GM12878 (cell line): ENCODE results near the gene NFATC1. TPM values are rescaled to one million over a fixed set of nuclear protein-coding genes. Genes with fewer than 3 reads are reported as not detected.

Experiments used
- ATAC-seq: fragments of 200-7000 bp; cut with Tn5 transposase; 3 replicates; pipeline ENCODE4 v1.9.1; 2020; ENCODE audit warnings: mild to moderate bottlenecking, moderate library complexity
- BruUV-seq: library from RNA; stranded (reverse); fragments of 400-500 nt; replicated peaks from 2 replicates; lab custom pipeline; 2021; lab: Mats Ljungman, UMichigan
- CTCF ChIA-PET: fragments of 300-600 bp; sonication (Branson Sonifier 250); formaldehyde crosslinking; extraction: SDS; loops from one replicate; lab custom pipeline; 2021; ENCODE audit warnings: inconsistent platforms; lab: Yijun Ruan, JAX
- POLR2A ChIA-PET: fragments of 350-600 bp; formaldehyde crosslinking; extraction: SDS; loops from one replicate; lab custom pipeline; 2021; ENCODE audit warnings: inconsistent platforms; lab: Charles Lee
- RAD21 ChIA-PET: fragments of 300-600 bp; sonication (Branson Sonifier 250); formaldehyde crosslinking; loops from one replicate; lab custom pipeline; 2023; ENCODE audit warnings: antibody characterized with exemption; ENCODE audit not compliant: unreplicated experiment; lab: Charles Lee
- SMC1A ChIA-PET: fragments of 300-600 bp; sonication (Branson Sonifier 250); formaldehyde crosslinking; loops from one replicate; lab custom pipeline; 2023; ENCODE audit not compliant: unreplicated experiment, uncharacterized antibody; lab: Charles Lee
- DNase-seq: peaks from one replicate; pipeline ENCODE4 v3.0.0-alpha.2; 2011; ENCODE audit warnings: low read depth, low spot score
- FAIRE-seq: peaks from 3 replicates; lab custom pipeline; 2011; peaks lifted over from hg19 to GRCh38; lab: Jason Lieb, UNC
- H2AFZ ChIP-seq: 2 replicates; pipeline ENCODE4 v1.6.0; 2011; ENCODE audit warnings: low read depth, low read length, control low read depth; ENCODE audit not compliant: control insufficient read depth
- H3K27ac ChIP-seq: 2 replicates; pipeline ENCODE4 v1.5.1; 2011; ENCODE audit warnings: control low read depth; ENCODE audit not compliant: control insufficient read depth, insufficient read depth
- H3K27me3 ChIP-seq, 2 experiments: replicated peaks in 1 of 2; 2 replicates each; pipeline versions ENCODE4 v1.6.0 to v1.6.1; 2011; ENCODE audit warnings: low read length in 1 of 2; ENCODE audit not compliant: control insufficient read depth in 2 of 2, insufficient read depth in 2 of 2
- H3K36me3 ChIP-seq, 2 experiments: 2 replicates each; pipeline ENCODE4 v1.5.1; 2011; ENCODE audit warnings: low read length in 1 of 2; ENCODE audit not compliant: control insufficient read depth in 2 of 2, insufficient read depth in 2 of 2
- H3K4me1 ChIP-seq: 2 replicates; pipeline ENCODE4 v1.6.1; 2011; ENCODE audit warnings: mild to moderate bottlenecking, low read length, moderate library complexity, mixed read lengths; ENCODE audit not compliant: control insufficient read depth, insufficient read depth
- H3K4me2 ChIP-seq: 2 replicates; pipeline ENCODE4 v1.6.0; 2011; ENCODE audit warnings: control low read depth; ENCODE audit not compliant: control insufficient read depth, insufficient read depth
- H3K4me3 ChIP-seq: fragments of 200-600 bp; sonication (generic); 2 replicates; pipeline ENCODE4 v1.5.1; 2016
- H3K79me2 ChIP-seq: 2 replicates; pipeline ENCODE4 v1.6.0; 2011; ENCODE audit warnings: low read length; ENCODE audit not compliant: control insufficient read depth, insufficient read depth
- H3K9ac ChIP-seq: 2 replicates; pipeline ENCODE4 v1.8.0; 2011; ENCODE audit warnings: low read length, control low read depth, mixed read lengths; ENCODE audit not compliant: control insufficient read depth, insufficient read depth
- H3K9me3 ChIP-seq: replicated peaks from 3 replicates; pipeline ENCODE4 v1.5.1; 2011; ENCODE audit warnings: mild to moderate bottlenecking, low read length; ENCODE audit not compliant: control insufficient read depth, insufficient read depth
- H4K20me1 ChIP-seq: 2 replicates; pipeline ENCODE4 v1.6.0; 2011; ENCODE audit not compliant: control insufficient read depth, insufficient read depth
- BACH1 ChIP-seq: fragments of 450-650 bp; IDR thresholded peaks from 2 replicates; pipeline ENCODE4 v1.6.1; 2017; ENCODE audit warnings: mild to moderate bottlenecking, borderline replicate concordance
- EED ChIP-seq: sonication (generic); IDR thresholded peaks from 2 replicates; pipeline ENCODE4 v1.6.1; 2016; ENCODE audit warnings: antibody characterized with exemption, low read depth
- FOS ChIP-seq: IDR thresholded peaks from 3 replicates; pipeline ENCODE4 v1.6.1; 2011; ENCODE audit warnings: borderline replicate concordance; ENCODE audit not compliant: insufficient read length; ENCODE audit errors: extremely low read depth
- FOXK2 ChIP-seq: fragments of 450-650 bp; IDR thresholded peaks from 2 replicates; pipeline ENCODE4 v1.6.1; 2017; ENCODE audit warnings: mild to moderate bottlenecking, moderate library complexity
- KAT2A ChIP-seq: conservative IDR thresholded peaks from 2 replicates; pipeline ENCODE4 v1.6.1; 2011; ENCODE audit warnings: low read depth, low read length; ENCODE audit not compliant: control insufficient read depth
- MTA3 ChIP-seq: IDR thresholded peaks from 2 replicates; pipeline ENCODE4 v1.6.1; 2012; ENCODE audit warnings: low read length, inconsistent platforms, borderline replicate concordance
- NFXL1 ChIP-seq: fragments of 450-650 bp; IDR thresholded peaks from 2 replicates; pipeline ENCODE4 v1.6.1; 2017; ENCODE audit warnings: antibody characterized with exemption, mild to moderate bottlenecking, borderline replicate concordance
- SP1 ChIP-seq: IDR thresholded peaks from one replicate; pipeline ENCODE4 v1.6.1; 2011; ENCODE audit warnings: low read depth, low read length
- TCF3 ChIP-seq: IDR thresholded peaks from 2 replicates; pipeline ENCODE4 v1.6.1; 2012; ENCODE audit warnings: low read depth, mild to moderate bottlenecking, low read length, borderline replicate concordance; ENCODE audit not compliant: insufficient read depth
- YY1 ChIP-seq: IDR thresholded peaks from 2 replicates; pipeline ENCODE4 v1.6.1; 2011; ENCODE audit warnings: low read depth, mild to moderate bottlenecking, low read length
- WGBS: methylation state at CpG from one replicate; pipeline ENCODE4 v1.1.6; 2016; ENCODE audit warnings: low lambda C conversion rate; ENCODE audit not compliant: insufficient replicate concordance, insufficient coverage; ENCODE audit errors: missing lambda C conversion rate; 5-methylcytosine and 5-hydroxymethylcytosine counted together
- in situ Hi-C: fragments of 300-500 bp; cut with MboI; formaldehyde crosslinking; loops from 9 replicates; pipeline ENCODE4 v1.14.3; 2018; ENCODE audit warnings: mixed read lengths
- intact Hi-C: fragments of 100-400 bp; cut with micrococcal nuclease; formaldehyde crosslinking; loops from one replicate; pipeline ENCODE4 v1.14.2; 2022; ENCODE audit not compliant: unreplicated experiment
- polyA plus RNA-seq, 11 experiments: library from polyadenylated mRNA; depleted of rRNA in 4 of 11; unstranded in 6 of 11; stranded (reverse) in 5 of 11; fragments of >200 nt; fragmentation: Nextera tagmentation in 4 of 11; fragmentation: Illumina TruSeq in 1 of 11; extraction: Ambion mirVana in 4 of 11; extraction: Trizol in 1 of 11; gene quantifications; 1 replicate in 1 of 11; 2 replicates in 10 of 11; pipeline versions ENCODE4 v1.2.1 to v1.2.3, GENCODE V29; 2011 to 2016; ENCODE audit warnings: inconsistent platforms in 2 of 11, missing spikeins in 2 of 11, low read depth in 1 of 11
- total RNA-seq, 4 experiments: library from RNA; depleted of rRNA in 3 of 4; stranded (reverse); fragments of >200 nt in 3 of 4; fragmentation: Illumina TruSeq in 1 of 4; extraction: Trizol in 1 of 4; gene quantifications; 2 replicates each; pipeline versions ENCODE4 v1.2.1 to v1.2.3, GENCODE V29; 2013 to 2021
- TF ChIP-seq, protein P1 (sequence below): fragments of 150-350 bp; IDR thresholded peaks from 2 replicates; pipeline ENCODE4 v1.6.1; 2016; ENCODE audit warnings: low read depth, low read length
- TF ChIP-seq, protein P2 (sequence below): fragments of 450-650 bp; IDR thresholded peaks from 2 replicates; pipeline ENCODE4 v1.6.1; 2017; ENCODE audit warnings: mild to moderate bottlenecking, low read depth, inconsistent platforms; ENCODE audit not compliant: poor library complexity, severe bottlenecking
- TF ChIP-seq, protein P3 (sequence below): IDR thresholded peaks from 2 replicates; pipeline ENCODE4 v1.6.1; 2011; ENCODE audit warnings: low read depth, low read length, improper control_type of control experiment, borderline replicate concordance

NFATC1 gene
- total and polyA plus RNA-seq, 10 of the 15 experiments (the other 5 are each of a cell fraction or from before 2014, with no cell fraction given): 0.84 to 20.8 (median 5.1) TPM

DNA sequence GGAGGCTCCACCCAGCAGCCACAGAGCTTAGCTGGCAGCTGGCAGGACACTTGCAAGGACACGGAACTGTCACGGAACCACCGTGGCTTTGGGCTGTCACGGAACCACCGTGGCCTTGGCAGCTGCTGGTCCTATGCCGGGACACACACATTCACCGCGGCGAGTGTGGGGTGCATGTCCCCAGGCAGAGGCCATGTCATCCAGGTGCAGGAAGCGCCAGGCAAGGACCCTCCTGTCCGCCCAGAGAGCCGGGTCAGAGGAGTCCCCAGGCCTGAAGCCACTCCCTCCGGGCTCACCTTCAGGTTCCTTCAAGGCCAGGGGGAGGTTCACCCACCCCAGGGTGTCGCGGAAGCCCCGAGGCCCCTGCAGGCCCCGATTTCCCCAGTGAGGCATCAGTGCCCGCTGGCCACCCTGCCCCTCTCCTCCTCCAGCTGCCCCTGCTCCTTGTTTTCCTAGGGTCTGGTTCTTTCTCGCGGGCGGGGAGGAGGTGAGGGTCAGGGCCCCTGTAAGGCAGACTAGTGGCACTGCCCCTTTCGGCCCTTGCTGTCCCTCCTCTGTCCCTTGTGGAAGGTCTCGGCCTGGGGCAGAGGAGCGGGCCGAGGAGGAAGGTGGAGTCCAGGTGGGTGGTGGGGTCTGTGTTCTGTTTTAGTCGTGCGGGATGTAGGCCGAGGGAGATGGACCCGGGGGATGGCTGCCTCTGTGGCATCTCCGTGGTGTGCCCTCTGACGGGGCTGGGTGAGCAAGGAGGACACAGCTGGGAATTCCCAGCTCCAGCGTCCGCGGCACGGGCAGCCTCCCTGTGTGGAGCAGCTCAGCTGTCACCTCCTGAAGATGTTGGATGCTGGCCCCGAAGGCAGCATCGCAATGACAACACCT lies 60.6 kb downstream of the NFATC1 start:
- Histone ChIP-seq H3K4me2 (no peak overlapping the region), H3K9me3 (no peaks in the 10 kb centered on the region), H3K4me1 (peaks cover 21% of the 10 kb centered on the region)
- in situ Hi-C loops: no loop called here
- SMC1A ChIA-PET: no interaction called here
- no TSS peak for BruUV-seq
- no peak for TF ChIP-seq FOXK2
- TF ChIP-seq NFXL1: no peak
- TF ChIP-seq KAT2A: no peak
- TF ChIP-seq, protein P1, sequence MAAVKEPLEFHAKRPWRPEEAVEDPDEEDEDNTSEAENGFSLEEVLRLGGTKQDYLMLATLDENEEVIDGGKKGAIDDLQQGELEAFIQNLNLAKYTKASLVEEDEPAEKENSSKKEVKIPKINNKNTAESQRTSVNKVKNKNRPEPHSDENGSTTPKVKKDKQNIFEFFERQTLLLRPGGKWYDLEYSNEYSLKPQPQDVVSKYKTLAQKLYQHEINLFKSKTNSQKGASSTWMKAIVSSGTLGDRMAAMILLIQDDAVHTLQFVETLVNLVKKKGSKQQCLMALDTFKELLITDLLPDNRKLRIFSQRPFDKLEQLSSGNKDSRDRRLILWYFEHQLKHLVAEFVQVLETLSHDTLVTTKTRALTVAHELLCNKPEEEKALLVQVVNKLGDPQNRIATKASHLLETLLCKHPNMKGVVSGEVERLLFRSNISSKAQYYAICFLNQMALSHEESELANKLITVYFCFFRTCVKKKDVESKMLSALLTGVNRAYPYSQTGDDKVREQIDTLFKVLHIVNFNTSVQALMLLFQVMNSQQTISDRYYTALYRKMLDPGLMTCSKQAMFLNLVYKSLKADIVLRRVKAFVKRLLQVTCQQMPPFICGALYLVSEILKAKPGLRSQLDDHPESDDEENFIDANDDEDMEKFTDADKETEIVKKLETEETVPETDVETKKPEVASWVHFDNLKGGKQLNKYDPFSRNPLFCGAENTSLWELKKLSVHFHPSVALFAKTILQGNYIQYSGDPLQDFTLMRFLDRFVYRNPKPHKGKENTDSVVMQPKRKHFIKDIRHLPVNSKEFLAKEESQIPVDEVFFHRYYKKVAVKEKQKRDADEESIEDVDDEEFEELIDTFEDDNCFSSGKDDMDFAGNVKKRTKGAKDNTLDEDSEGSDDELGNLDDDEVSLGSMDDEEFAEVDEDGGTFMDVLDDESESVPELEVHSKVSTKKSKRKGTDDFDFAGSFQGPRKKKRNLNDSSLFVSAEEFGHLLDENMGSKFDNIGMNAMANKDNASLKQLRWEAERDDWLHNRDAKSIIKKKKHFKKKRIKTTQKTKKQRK: no peak
- no peak for TF ChIP-seq FOS
- TF ChIP-seq TCF3: no peak
- TF ChIP-seq, protein P2, sequence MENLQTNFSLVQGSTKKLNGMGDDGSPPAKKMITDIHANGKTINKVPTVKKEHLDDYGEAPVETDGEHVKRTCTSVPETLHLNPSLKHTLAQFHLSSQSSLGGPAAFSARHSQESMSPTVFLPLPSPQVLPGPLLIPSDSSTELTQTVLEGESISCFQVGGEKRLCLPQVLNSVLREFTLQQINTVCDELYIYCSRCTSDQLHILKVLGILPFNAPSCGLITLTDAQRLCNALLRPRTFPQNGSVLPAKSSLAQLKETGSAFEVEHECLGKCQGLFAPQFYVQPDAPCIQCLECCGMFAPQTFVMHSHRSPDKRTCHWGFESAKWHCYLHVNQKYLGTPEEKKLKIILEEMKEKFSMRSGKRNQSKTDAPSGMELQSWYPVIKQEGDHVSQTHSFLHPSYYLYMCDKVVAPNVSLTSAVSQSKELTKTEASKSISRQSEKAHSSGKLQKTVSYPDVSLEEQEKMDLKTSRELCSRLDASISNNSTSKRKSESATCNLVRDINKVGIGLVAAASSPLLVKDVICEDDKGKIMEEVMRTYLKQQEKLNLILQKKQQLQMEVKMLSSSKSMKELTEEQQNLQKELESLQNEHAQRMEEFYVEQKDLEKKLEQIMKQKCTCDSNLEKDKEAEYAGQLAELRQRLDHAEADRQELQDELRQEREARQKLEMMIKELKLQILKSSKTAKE: no peak
- TF ChIP-seq BACH1: no peak
- TF ChIP-seq, protein P3, sequence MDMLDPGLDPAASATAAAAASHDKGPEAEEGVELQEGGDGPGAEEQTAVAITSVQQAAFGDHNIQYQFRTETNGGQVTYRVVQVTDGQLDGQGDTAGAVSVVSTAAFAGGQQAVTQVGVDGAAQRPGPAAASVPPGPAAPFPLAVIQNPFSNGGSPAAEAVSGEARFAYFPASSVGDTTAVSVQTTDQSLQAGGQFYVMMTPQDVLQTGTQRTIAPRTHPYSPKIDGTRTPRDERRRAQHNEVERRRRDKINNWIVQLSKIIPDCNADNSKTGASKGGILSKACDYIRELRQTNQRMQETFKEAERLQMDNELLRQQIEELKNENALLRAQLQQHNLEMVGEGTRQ: no peak
- no peak for TF ChIP-seq SP1
- no peak for TF ChIP-seq EED
- no peak for TF ChIP-seq YY1
- no peak for TF ChIP-seq MTA3
- TF ChIP-seq, all 136 proteins: peak for 0
- Histone ChIP-seq H3K36me3 (peaks cover 0 to 6% of the 10 kb centered on the region in 2 experiments; a peak in 2 of 4 replicates), H3K9ac (no peak overlapping the region), H3K27me3 (no peaks in the 10 kb centered on the region), H2AFZ (no peak overlapping the region), H3K79me2 (no peaks in the 10 kb centered on the region), H3K4me3 (no peak overlapping the region), H3K27ac (no peak overlapping the region), H4K20me1 (no peaks in the 10 kb centered on the region)
- FAIRE-seq (no peak), ATAC-seq (no peak), DNase-seq (no peak)
- CTCF ChIA-PET: no interaction called here
- POLR2A ChIA-PET: no interaction called here
- WGBS: 94% methylated on average over 33 of the region's 37 CpGs
- intact Hi-C loops: no loop called here
- RAD21 ChIA-PET: no interaction called here
